ENCODE measurements around the gene DMKN. TPM values are rescaled to one million over a fixed set of nuclear protein-coding genes. Genes with fewer than 3 reads are reported as not detected.
A peak's percentile ranks its signal among the peaks of the same experiment; 100 is the strongest.

The DMKN gene
- polyA plus RNA-seq, 5 donors, result 91.2 to 146 (median 119) TPM

DNA sequence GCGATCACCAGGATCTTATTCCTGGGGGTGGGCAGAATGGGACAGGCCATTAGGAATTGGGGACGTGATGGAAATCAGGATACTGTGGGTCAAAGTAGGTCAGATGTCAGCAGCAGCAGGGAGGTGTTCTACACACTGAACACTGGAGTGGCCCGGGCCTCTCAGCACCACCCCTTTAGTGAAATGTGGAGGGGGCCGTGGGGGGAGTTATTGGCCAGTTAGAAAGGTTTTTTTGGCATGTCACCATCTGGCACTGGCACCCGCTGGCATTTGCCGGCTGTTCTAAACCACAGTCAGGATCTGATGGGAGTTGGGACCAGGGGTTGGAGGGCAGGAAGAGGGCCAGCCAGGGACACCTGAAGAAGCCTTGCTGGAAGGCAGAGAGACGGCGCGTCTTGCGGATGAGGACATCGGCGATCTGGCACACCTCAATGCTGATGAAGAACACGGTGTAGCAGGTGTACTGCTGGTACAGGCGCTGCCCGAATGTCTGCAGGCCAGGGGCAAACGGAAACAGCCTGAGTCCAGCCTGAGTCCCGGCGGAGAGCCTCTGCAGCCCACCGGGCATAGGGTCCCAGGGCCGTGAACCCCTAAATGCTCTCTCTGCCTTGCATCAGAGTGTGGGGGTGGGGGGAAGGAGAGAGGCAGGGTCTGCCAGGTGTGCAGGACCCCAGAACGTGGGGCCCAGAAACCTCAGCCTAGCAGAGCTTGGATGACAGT is 37.8 kb upstream of the DMKN start:
- DNase-seq, result no peak

DNA sequence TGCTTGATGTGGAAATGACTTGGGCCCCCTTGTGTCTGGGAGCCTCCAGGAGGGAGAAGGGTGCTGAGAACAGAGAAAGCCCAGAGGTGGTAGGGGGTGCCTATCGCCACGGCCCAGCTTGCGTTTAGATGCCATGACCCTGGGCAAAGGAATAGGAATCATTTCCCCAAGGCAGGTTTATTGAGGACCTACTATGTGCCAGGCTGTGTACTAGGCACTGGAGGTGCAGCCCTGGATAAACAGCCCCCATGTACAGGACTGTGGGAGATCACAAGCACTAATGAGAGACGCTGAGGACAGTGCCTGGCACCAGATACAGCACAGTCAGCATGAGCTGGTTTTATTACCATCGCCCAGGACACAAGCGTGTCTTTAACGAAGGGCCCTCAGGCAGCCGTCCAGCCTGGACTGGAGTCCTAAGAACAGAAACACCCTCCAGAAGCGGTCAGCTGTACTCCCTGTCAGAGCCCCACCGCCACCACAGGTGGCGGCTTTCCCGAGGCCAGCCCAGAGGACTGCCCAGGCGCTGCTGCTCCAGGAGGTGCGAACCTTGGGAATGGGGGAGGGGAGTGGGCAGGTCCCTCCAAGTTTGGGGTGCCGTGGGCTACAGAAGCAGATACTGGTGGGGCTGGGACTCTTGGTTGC is 36.6 kb upstream of the DMKN start:
- no peak for DNase-seq

DNA sequence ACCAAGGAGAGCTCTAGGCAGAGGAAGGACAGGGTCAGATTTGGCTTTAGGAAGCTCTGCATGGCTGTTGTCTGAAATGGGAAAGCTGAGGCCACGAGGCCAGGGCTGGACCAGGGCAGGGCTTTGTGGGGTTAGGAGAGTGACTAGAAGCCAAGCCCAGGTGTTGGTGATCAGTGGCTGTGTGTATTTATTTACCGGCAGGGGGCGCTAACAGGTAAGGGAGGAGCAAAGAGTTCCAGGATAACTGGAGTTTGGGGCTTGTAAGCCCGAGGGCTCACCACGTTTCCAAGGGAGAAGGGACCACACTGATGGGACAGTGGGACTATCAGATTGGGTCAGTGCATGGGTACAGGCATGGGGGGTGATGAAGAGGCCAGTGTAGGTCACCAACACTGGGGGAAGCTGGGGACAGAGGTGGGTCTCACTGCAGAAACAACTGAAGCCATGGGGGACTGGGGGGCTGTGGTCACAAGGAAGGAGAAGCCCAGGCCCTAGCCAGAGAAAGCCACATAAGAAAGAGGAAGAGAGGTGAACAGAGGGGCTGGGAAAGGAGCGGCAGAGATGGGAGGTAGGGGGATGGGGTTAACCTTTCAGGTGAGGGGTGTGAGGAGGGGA is 35.8 kb upstream of the DMKN start:
- no peak for DNase-seq

DNA sequence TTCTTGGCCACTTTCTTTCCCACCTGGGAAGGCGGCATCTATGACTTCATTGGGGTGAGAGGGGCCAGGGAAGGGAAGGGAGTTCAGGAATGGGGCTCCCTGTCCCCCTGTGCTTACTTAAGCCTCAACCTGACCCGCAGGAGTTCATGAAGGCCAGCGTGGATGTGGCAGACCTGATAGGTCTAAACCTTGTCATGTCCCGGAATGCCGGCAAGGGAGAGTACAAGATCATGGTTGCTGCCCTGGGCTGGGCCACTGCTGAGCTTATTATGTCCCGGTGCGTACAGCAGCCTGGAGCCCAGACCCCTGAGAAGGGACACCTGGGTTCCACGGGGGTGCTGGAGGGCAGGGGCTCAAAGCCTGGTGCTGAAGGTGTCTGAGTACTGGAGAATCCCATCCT is 33.1 kb upstream of the DMKN start:
- no peak for DNase-seq

DNA sequence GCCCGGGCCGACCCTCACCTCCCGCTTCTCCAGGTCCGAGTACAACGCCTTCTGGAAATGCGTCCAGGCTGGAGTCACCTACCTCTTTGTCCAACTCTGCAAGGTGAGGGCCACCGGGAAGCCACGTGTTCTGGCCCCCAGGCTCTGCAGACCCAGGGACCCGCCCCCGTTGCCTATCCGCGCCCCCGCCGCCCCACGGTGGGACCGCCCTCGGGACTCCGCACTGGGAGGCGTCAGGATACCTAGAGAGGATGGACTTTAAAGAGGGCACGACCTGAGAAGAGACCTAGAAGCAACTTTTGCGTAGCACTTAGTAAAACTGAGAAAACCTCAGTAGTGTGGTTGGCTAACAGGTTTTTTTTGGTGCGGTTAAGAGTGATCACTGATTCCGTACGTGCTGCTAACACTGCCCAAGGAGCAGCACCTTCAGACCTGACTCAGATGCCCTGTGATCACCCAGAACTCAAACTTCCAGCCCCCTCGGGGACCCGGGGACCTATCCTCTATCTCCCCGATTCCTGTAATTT is 32.5 kb upstream of the DMKN start:
- no peak for DNase-seq

DNA sequence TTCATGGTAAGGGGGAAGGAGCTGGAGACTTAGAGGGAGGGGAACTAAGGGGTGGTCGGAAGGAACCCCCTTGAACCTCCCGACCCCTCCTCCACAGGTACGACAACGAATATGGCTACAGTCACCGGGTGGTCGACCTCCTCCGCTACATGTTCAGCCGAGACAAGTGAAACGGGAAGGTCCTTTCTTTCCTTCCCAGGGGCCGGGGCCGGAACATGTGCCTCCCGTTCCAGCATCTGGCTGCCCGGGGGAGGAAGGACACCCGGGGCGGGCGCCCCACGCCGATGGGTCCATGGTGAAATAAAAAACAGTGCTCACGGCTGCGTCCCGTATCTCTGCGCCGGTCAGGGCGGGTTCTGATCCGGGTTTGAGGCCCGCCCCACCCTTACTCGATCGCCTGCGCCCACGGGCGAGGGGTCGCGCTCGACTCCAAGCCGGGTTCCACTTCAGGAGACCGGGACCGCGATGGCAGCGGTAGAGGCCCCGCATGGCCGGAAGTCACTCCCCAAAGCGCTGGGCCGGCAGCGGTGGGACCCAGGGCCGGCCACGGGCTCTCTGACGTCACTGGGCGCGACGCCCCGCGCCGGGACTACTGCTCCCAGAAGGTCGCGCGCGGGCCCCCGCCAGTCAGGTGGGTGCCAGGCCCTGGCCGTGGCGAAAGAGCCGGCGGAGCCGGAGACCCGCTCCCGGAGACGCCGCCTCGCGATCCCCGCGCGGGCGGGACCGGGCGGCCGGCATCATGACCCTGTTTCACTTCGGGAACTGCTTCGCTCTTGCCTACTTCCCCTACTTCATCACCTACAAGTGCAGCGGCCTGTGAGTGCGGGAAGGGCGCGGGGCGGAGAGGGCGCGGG is 31.8 kb upstream of the DMKN start, which contains the start of gene TMEM147:
TMEM147 (plus strand) TSS at position 626 of the 854 bp plus-strand sequence; CDS start at position 740, 114 bp downstream.
- DNase-seq, result peak; percentile 90 to 91

DNA sequence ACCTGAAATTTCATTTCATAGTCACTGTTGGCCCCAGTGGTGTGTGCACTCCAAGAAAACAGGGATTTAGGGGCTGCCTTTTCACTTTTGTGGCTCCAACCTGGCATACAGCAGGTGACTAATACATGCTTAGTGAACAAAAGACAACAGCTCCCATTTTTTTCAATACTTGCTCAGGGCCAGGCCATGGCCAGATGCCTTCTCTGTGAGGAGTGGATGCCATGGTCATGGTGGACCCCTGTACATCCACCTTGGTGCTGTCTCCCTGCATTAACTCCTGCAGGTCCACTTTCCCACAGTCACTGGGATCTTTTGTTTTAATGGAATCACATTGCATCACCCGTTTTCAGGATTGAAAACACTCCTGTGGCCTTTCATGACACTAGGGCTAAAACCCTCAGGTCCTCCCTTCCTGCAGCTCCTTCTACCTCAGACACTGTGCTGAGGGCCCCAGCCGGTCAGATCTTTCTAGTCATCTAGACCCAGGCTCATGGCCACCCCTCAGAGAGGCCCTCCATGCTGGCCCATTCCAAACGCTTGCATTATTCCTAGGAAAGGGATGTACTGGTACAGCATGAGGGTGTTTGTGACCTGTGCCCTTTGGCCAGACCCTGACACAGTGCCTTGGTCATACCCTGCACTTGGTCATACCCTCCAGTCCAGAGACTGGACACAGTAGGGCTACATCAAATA is 30.8 kb upstream of the DMKN start:
- DNase-seq, result no peak

DNA sequence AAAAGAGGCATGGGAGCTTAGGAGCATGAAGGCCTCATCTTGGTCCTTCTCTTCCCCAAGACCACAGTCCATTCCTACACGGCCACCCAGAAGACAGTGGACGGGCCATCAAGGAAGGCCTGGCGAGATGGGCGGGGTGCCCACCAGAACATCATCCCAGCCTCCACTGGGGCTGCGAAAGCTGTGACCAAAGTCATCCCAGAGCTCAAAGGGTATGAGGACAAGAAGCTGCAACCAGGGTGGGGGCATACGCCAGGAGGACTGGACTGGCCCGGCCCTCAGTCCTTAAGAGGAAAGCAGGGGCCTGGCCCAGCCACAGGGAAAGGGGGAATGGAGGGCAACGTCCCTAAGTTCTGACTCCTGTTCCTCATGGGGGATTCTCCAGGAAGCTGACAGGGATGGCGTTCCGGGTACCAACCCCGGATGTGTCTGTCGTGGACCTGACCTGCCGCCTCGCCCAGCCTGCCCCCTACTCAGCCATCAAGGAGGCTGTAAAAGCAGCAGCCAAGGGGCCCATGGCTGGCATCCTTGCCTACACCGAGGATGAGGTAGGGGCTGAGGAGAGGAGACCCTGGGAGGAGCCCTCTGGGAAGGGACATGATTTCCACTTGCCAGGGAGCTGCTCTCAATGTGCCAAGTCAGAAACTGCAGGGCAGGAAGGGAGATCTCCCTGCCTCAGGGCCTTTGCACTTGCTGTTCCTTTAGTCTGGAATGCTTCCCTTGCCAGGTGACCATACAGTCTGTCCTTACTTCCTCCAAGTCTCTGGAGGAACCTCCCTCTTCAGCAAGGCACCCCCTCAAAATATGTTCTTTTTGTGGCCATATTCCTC is 30.0 kb upstream of the DMKN start:
- no peak for DNase-seq

DNA sequence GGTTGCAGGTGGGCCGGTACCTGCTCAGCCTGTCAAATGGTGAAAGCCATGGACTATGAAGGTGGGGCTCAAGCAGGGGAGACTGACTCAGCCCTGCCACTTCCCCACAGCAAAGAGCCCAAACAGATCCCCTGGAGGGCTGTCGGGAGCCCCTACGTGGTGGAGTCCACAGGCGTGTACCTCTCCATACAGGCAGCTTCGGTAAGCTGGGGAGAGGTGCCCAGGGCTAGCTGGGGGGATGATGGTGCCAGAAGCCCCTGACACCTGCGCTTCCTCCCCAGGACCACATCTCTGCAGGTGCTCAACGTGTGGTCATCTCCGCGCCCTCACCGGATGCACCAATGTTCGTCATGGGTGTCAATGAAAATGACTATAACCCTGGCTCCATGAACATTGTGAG is 28.8 kb upstream of the DMKN start:
- DNase-seq, result no peak

DNA sequence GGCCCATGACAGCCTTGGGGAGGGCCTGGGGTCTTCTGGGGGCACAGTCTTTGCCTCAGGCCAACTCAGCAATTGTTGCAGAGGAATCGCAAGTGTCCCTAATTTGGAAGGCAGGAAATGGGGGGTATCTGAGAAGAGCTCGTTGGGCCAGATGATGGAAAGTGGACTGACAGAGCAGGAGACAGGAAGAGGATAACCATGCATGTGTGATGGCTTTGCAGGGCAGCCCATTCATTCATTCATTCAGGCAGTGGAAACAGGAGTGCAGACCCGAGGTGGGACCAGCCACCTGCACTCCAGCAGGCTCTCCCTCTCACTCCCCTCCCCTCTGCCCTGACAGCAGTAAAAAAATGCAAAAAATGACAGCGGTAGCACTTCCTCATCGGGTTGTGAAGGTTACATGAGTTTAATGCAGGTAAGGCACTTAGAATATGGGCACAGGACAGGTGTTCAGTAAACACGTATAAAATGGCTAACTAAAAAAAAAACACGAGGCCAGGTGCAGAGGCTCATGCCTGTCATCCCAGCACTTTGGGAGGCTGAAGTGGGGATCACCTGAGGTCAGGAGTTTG is 27.0 kb upstream of the DMKN start:
- no peak for DNase-seq

DNA sequence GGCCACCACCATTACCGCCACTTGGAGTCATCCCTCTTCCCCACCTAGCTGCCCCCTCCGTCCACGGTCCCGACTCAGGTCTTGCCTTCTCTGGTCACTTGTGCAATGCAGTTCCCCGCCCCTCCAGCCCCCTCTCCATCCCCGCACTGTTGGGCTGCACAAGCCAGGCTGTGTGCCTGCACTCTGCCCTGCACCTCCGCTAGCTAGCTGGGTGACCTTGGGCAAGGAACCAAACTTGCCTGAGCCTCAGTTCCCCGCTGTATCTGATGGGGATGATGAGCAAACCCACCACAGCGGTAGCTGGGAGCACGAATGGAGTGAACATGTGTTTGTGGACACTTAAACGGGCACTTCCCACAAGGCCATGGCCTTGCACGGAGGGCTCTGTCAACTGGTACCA is 26.4 kb upstream of the DMKN start:
- DNase-seq, result no peak

DNA sequence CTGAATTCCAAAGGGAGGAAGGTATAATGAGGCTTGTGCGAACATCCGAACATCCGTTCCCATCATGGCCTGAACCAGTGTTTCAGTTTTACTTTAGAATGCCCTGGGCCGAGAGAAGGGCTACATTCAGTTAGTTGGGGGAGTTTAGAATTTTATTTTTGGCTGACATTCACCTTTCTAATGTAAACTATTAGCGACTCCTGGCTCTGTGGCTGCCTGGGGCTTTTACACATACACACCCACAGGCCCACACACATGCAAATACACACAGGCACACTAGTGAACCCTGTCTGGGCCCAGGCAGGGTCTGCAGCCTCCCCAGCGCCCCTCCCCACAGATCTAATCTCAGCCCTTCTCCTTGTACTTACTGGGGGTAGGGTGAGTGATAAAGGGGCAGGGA is 25.9 kb upstream of the DMKN start:
- no peak for DNase-seq

DNA sequence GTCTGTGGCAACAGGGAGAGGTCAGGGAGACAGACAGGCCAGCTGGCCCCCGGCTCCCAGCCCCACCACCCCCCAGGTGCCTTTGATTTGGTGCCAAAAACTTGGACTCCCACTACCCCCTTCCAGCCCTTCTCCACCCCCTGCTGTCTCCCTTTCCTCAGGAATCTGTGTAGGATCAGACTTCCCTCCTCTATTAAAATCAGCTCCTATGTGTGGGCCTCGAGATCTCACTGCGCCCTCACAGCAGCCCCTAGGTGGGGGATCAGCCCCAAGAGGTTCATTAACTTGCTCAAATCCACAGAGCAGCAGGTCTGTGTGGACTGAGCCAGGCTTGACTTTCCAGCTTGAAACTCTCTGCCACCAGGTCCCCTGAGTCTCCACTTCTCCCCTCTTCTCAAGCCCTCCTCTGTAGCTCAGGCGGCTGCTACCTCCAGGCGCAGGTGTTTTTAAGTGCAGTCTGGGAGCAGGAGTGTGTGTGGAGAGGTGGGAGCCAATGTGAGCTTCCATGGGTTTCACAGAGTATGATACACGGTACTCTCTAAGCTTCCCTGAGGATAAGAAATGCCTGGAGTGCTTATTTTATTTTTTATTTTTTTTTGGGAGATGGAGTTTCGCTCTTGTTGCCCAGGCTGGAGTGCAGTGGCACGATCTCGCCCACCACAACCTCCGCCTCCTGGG is 21.5 kb upstream of the DMKN start:
- DNase-seq, result no peak

DNA sequence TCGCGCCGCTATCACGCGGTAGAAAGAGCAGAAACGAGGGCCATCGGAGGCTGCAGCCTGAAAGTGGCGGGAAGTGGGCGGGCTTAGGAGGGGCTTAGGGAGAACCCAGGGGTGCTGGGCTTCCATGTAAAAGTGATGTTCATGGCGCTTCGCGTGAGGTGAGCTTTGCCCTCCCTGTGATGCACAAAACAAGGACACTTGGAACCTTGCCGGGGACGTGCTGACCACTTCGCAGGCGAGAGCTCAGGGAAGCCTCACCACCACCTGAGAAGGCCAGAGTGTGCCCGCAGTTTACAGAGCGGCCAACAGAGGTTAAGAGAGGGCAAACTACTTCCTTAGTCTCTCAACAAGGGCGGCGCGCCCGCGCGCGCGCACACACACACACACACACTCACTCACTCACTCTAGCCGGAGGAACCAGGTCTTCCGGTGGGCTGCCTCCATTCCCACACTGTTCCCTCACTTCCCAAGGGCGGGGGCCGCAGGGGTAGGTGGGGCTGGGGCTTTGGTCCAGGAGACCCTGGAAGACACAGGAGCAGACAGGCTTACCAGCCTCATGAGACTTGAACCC is 20.5 kb upstream of the DMKN start:
- DNase-seq, result peak; percentile 35 to 42

DNA sequence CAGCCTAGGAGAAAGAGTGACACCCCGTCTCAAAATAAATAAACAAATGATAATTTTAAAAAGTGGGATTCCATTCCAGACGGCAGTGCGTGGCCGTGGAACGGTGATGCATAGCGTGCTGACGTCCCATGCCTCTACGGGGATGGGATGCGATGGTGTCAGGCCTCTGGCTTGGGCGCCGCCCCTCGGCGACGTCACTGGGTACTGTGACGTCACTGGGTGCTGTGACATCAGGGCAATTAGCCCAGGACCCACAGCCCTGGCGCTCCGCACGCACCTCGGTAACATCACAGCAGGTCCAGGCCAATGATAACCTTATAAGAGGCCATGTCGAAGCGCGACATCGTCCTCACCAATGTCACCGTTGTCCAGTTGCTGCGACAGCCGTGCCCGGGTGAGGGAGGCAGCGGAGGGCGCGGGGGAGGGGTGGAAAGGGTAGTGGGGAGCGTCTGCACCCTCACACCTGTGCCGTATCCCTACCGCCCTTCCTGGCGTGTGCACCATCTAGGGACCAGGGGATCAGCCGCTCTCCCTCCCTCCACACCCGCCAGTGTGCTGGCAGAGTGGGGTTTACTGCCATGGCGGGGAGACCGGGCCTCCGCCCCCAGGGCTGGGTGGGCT is 19.9 kb upstream of the DMKN start, which contains the start of gene GAPDHS:
GAPDHS (plus strand) TSS at position 256 of the 621 bp plus-strand sequence; CDS start at position 328, 72 bp downstream.
- no peak for DNase-seq

DNA sequence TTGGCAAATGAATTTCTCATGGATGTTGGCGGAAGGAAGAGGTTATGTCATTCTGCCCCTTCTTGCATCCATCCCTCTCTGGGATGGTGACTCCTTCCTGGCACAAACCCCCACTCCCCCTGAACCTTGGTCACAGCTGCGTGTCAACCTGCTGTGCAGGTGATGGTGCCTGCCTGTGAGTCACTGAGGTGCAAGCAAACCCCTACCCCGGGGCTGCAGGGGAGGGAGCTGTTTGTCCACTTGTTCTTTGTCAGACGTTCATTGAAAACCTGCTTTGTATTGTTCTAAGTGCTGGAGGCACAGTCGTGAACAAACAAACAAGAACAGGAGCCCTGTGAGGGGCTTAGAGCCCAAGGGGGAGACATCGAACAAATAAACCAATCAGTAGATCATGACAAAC is 17.8 kb upstream of the DMKN start:
- DNase-seq, result no peak

DNA sequence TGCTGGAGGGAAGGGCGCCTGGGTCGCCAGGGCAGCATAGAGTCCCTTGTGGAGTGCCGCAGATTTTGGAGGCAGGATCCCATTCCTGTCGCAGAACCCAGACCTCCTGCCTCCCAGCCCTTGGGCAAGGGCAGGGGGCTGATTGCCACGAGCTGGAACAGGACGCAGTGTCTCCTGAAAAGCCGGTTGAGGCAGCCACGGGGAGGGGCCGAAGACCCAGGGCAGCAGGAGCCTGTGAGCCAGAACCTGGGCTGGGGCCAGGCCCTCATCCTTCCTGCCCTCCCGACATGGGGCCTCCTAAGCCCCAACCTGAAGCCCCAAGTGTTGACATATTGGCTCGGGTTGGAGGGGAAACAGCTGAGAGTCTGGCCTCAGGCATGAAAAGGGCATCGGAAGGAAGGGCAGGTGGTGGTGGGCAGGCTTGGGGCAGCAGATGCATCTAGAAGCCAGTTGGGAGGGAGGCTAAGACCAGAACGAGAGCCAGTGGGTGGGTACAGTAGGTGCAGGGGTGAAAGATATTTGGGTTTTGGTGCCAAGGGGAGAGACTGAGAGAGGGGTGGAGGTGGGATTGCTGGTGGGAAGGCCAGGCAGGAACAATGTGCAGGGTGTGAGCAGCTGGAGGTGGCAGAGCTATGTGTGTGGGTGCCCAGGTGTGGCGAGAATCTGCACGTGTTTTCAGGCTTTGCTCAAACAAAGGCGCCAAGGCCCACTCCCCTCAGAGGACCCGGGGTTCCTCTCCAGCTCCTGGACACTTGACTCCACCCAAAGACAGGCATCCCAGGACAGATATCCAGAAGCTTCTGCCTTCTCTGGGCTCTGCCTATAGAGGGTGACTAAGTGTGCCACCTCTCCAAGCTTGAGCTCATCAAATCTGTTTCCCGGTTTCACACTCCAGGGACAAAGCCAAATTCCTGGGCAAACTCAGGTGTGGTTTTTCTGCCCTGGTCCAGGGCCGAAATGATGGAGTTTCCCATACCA is 16.1 kb upstream of the DMKN start:
- peak in 1 of 2 donors; percentile 20 for DNase-seq
